ENCODE measurements around the gene CRBN.

- TF ChIP-seq EZH2 (IDR thresholded peaks at IDR 0.05) (no peak), POLR2AphosphoS5 (IDR thresholded peaks at IDR 0.05; ENCODE audit: borderline replicate concordance, low read depth, low read length) (no peak)
Observed at GRCh38 chr3:3157484-3157883, 22.0 kb downstream of the CRBN start.
